Loucy (cell line): ENCODE results near the gene TUSC1.

Source experiments
- H2AFZ ChIP-seq: fragments of 200-600 bp; sonication (generic); 2 replicates; pipeline ENCODE4 v1.6.0; 2016; ENCODE audit warnings: antibody characterized with exemption, mild to moderate bottlenecking, low read length, moderate library complexity
- H3F3A ChIP-seq: fragments of 200-600 bp; 2 replicates; pipeline ENCODE4 v1.6.0; 2016; ENCODE audit warnings: antibody characterized with exemption, low read depth, mild to moderate bottlenecking
- H3K27me3 ChIP-seq: fragments of 200-600 bp; sonication (generic); 2 replicates; pipeline ENCODE4 v1.6.1; 2014; ENCODE audit warnings: low read length, mild to moderate bottlenecking; ENCODE audit not compliant: insufficient read depth, poor library complexity, severe bottlenecking
- H3K36me3 ChIP-seq: fragments of 200-600 bp; sonication (generic); 2 replicates; pipeline ENCODE4 v1.6.1; 2016; ENCODE audit warnings: low read length; ENCODE audit not compliant: insufficient read depth
- H3K4me1 ChIP-seq: fragments of 200-600 bp; sonication (generic); 2 replicates; pipeline ENCODE4 v1.5.1; 2014; ENCODE audit warnings: low read length, mild to moderate bottlenecking; ENCODE audit not compliant: insufficient read depth, poor library complexity, severe bottlenecking
- H3K4me2 ChIP-seq: fragments of 200-600 bp; sonication (generic); 2 replicates; pipeline ENCODE4 v1.6.0; 2014; ENCODE audit warnings: antibody characterized with exemption, low read length, low read depth, mild to moderate bottlenecking; ENCODE audit not compliant: poor library complexity, severe bottlenecking
- H3K4me3 ChIP-seq: fragments of 200-600 bp; sonication (generic); 2 replicates; pipeline ENCODE4 v1.5.1; 2014; ENCODE audit warnings: low read length, mild to moderate bottlenecking, mixed read lengths; ENCODE audit not compliant: poor library complexity, severe bottlenecking
- H3K79me2 ChIP-seq: fragments of 200-600 bp; sonication (generic); 2 replicates; pipeline ENCODE4 v1.6.1; 2014; ENCODE audit warnings: low read length; ENCODE audit not compliant: insufficient read depth
- H3K9ac ChIP-seq: fragments of 200-600 bp; sonication (generic); 2 replicates; pipeline ENCODE4 v1.6.0; 2014; ENCODE audit warnings: mild to moderate bottlenecking, low read depth, low read length, moderate library complexity; ENCODE audit not compliant: poor library complexity, severe bottlenecking
- H3K9me2 ChIP-seq: fragments of 200-600 bp; sonication (generic); replicated peaks from 2 replicates; pipeline ENCODE4 v1.6.1; 2016; ENCODE audit warnings: low read depth, low read length, mixed read lengths
- H3K9me3 ChIP-seq: fragments of 200-600 bp; sonication (generic); 2 replicates; pipeline ENCODE4 v1.6.1; 2014; ENCODE audit warnings: mild to moderate bottlenecking, antibody characterized with exemption, low read length, low read depth; ENCODE audit not compliant: insufficient read depth
- H4K20me1 ChIP-seq: fragments of 200-600 bp; sonication (generic); 2 replicates; pipeline ENCODE4 v1.6.0; 2014; ENCODE audit warnings: antibody characterized with exemption, low read length, mild to moderate bottlenecking; ENCODE audit not compliant: insufficient read depth, poor library complexity, severe bottlenecking
- CTCF ChIP-seq: fragments of 200-600 bp; sonication (generic); conservative IDR thresholded peaks from 2 replicates; pipeline ENCODE4 v1.5.1; 2014; ENCODE audit warnings: mild to moderate bottlenecking, antibody characterized with exemption, low read length
- EZH2phosphoT487 ChIP-seq: fragments of 200-600 bp; IDR thresholded peaks from 2 replicates; pipeline ENCODE4 v1.6.1; 2018; ENCODE audit warnings: antibody characterized with exemption, mild to moderate bottlenecking, moderate library complexity, borderline replicate concordance

TUSC1 gene

GRCh38 chr9:25678147-25678666, at the start of gene TUSC1:
TSS of gene TUSC1 (minus strand) at chr9:25678444. CDS start at chr9:25678312, 132 bp downstream.
- Histone ChIP-seq H3K4me1 (no peaks in the 10 kb centered on the region), H4K20me1 (no peaks in the 10 kb centered on the region), H3K4me3 (no peak within 1 kb of the TSS), H2AFZ (no peak within 1 kb of the TSS), H3K9ac (no peak within 1 kb of the TSS), H3K9me3 (no peaks in the 10 kb centered on the region), H3K9me2 (no peaks in the 10 kb centered on the region), H3K4me2 (no peak within 1 kb of the TSS), H3F3A (no peaks in the 10 kb centered on the region), H3K79me2 (no peaks in the 10 kb centered on the region), H3K27me3 (no peaks in the 10 kb centered on the region), H3K36me3 (no peaks in the 10 kb centered on the region)
- no peak for TF ChIP-seq CTCF
- TF ChIP-seq EZH2phosphoT487: no peak

GRCh38 chr9:25726871-25727410, 48.7 kb upstream of the TUSC1 start:
- Histone ChIP-seq H4K20me1 (no peaks in the 10 kb centered on the region), H3K9me2 (no peaks in the 10 kb centered on the region), H3K4me3 (no peak overlapping the region), H3K36me3 (no peaks in the 10 kb centered on the region), H3K9ac (no peak overlapping the region), H3K27me3 (no peaks in the 10 kb centered on the region), H3K9me3 (no peaks in the 10 kb centered on the region), H3K4me2 (no peak overlapping the region), H3K79me2 (no peaks in the 10 kb centered on the region), H3F3A (no peaks in the 10 kb centered on the region), H2AFZ (no peak overlapping the region), H3K4me1 (no peaks in the 10 kb centered on the region)
- no peak for TF ChIP-seq CTCF
- TF ChIP-seq EZH2phosphoT487: no peak

- Histone ChIP-seq H2AFZ (no peak overlapping the region), H3K9ac (no peak overlapping the region)
Observed at GRCh38 chr9:25724424-25724823, 46.2 kb upstream of the TUSC1 start.

More at GRCh38 chr9:25724424-25724823, 46.2 kb upstream of the TUSC1 start:
- Histone ChIP-seq H3K4me3 (no peak overlapping the region), H3K9me3 (no peaks in the 10 kb centered on the region), H4K20me1 (no peaks in the 10 kb centered on the region), H3K4me2 (no peak overlapping the region), H3F3A (no peaks in the 10 kb centered on the region), H3K36me3 (no peaks in the 10 kb centered on the region), H3K79me2 (no peaks in the 10 kb centered on the region), H3K27me3 (no peaks in the 10 kb centered on the region), H3K9me2 (no peaks in the 10 kb centered on the region), H3K4me1 (no peaks in the 10 kb centered on the region)
- no peak for TF ChIP-seq CTCF
- TF ChIP-seq EZH2phosphoT487: no peak
